Measurements from ENCODE around the gene SLC20A1. TPM values are rescaled to one million over a fixed set of nuclear protein-coding genes. Genes with fewer than 3 reads are reported as not detected.
A peak's percentile ranks its signal among the peaks of the same experiment; 100 is the strongest.
"Not testable (repeated sequence)": the region's sequence is repeated elsewhere in the genome, so short reads cannot be mapped to it uniquely, and the experiment has no call there.

Gene SLC20A1
- total RNA-seq, 8 experiments from 2014 or later: 31.4 to 62.2 (median 47.6) TPM

- H3K27ac ChIP-seq; ATAC-seq (replicated peaks in 6 of 8); H3K4me1 ChIP-seq (replicated peaks in 1 of 2); H3K4me3 ChIP-seq: not testable (repeated sequence)
- WGBS, 10 experiments: 33 to 80% (median 60%) methylated on average over 1 of the region's 1 CpG; no CpG with 5 or more reads in 1 of the 10 experiments
- in situ Hi-C loops (cut with MboI; ENCODE audit: low pct_unique_long_range_greater_than_20kb in 2 of 9, low sequenced_read_pairs in 9 of 9, unreplicated experiment in 9 of 9): loop anchor here in 4 of 9 experiments (25.0 kb wide), 4 partner anchors 100 to 350 kb away; partner anchors contain the start of gene NT5DC4 (in 2 of the 4)
Measured at GRCh38 chr2:112612283-112612682, 33.5 kb upstream of the SLC20A1 start.

- Histone ChIP-seq H3K4me1 (replicated peaks in 1 of 2) (no peaks in the 10 kb centered on the region), H3K4me3 (no peak overlapping the region), H3K27ac (no peak overlapping the region)
- 27 to 80% (median 58%) methylated on average over 1 to 8 of the region's 13 CpGs; no CpG with 5 or more reads in 1 of the 10 experiments for whole genome bisulfite sequencing, 10 experiments
- peak in 4 of 8 experiments; percentile 22 to 90 (median 44) for ATAC-seq (replicated peaks in 6 of 8)
- in situ Hi-C loops (cut with MboI; ENCODE audit: low pct_unique_long_range_greater_than_20kb in 2 of 9, low sequenced_read_pairs in 9 of 9, unreplicated experiment in 9 of 9): loop anchor here in 4 of 9 experiments (25.0 kb wide), 4 partner anchors 98 to 348 kb away; partner anchors contain the start of gene NT5DC4 (in 2 of the 4)
Measured at GRCh38 chr2:112614201-112614840, 31.4 kb upstream of the SLC20A1 start.

- in situ Hi-C loops (cut with MboI; ENCODE audit: low pct_unique_long_range_greater_than_20kb in 2 of 9, low sequenced_read_pairs in 9 of 9, unreplicated experiment in 9 of 9): loop anchor here in 4 of 9 experiments (25.0 kb wide), 4 partner anchors 97 to 347 kb away; partner anchors contain the start of gene NT5DC4 (in 2 of the 4)
Measured at GRCh38 chr2:112615051-112615450, 30.7 kb upstream of the SLC20A1 start.

GRCh38 chr2:112615798-112616197, 29.9 kb upstream of the SLC20A1 start:
- not testable (repeated sequence) for H3K27ac ChIP-seq; ATAC-seq (replicated peaks in 6 of 8); H3K4me3 ChIP-seq; H3K4me1 ChIP-seq (replicated peaks in 1 of 2)
- 33 to 100% (median 83%) methylated on average over 1 to 2 of the region's 2 CpGs; no CpG with 5 or more reads in 6 of the 10 experiments for WGBS, 10 experiments
- in situ Hi-C loops (cut with MboI; ENCODE audit: low pct_unique_long_range_greater_than_20kb in 2 of 9, low sequenced_read_pairs in 9 of 9, unreplicated experiment in 9 of 9): loop anchor here in 4 of 9 experiments (25.0 kb wide), 4 partner anchors 97 to 347 kb away; partner anchors contain the start of gene NT5DC4 (in 2 of the 4)

More at GRCh38 chr2:112615051-112615450, 30.7 kb upstream of the SLC20A1 start:
- 40 to 100% (median 94%) methylated on average over 1 to 6 of the region's 8 CpGs; no CpG with 5 or more reads in 4 of the 10 experiments for WGBS, 10 experiments
- H3K4me1 ChIP-seq (replicated peaks in 1 of 2): no peaks in the 10 kb centered on the region
- no peak overlapping the region for H3K27ac ChIP-seq
- H3K4me3 ChIP-seq: no peak overlapping the region
- no peak for ATAC-seq (replicated peaks in 6 of 8)

GRCh38 chr2:112618383-112618782, 27.4 kb upstream of the SLC20A1 start:
- Histone ChIP-seq H3K27ac (no peak overlapping the region), H3K4me3 (no peak overlapping the region), H3K4me1 (replicated peaks in 1 of 2) (no peaks in the 10 kb centered on the region)
- whole genome bisulfite sequencing, 10 experiments: 50 to 87% (median 80%) methylated on average over 1 to 3 of the region's 6 CpGs; no CpG with 5 or more reads in 3 of the 10 experiments
- in situ Hi-C loops (cut with MboI; ENCODE audit: low pct_unique_long_range_greater_than_20kb in 2 of 9, low sequenced_read_pairs in 9 of 9, unreplicated experiment in 9 of 9): loop anchor here in 4 of 9 experiments (25.0 kb wide), 4 partner anchors 94 to 344 kb away; partner anchors contain the start of gene NT5DC4 (in 2 of the 4)
- no peak for ATAC-seq (replicated peaks in 6 of 8)

GRCh38 chr2:112621790-112622527, 23.8 kb upstream of the SLC20A1 start:
- ATAC-seq (replicated peaks in 6 of 8): no peak
- in situ Hi-C loops (cut with MboI; ENCODE audit: low pct_unique_long_range_greater_than_20kb in 2 of 9, low sequenced_read_pairs in 9 of 9, unreplicated experiment in 9 of 9): loop anchor here in 5 of 9 experiments (10.0 to 25.0 kb wide), 5 partner anchors 90 to 340 kb away; partner anchors contain the start of gene NT5DC4 (in 2 of the 5)

GRCh38 chr2:112622528-112622849, 23.2 kb upstream of the SLC20A1 start:
- in situ Hi-C loops (cut with MboI; ENCODE audit: low pct_unique_long_range_greater_than_20kb in 2 of 9, low sequenced_read_pairs in 9 of 9, unreplicated experiment in 9 of 9): loop anchor here in 5 of 9 experiments (10.0 to 25.0 kb wide), 5 partner anchors 90 to 340 kb away; partner anchors contain the start of gene NT5DC4 (in 2 of the 5)
- ATAC-seq (replicated peaks in 6 of 8): peak in 2 of 8 experiments; percentile 12 to 52
- WGBS, 10 experiments: 0 to 100% (median 80%) methylated on average over 1 to 3 of the region's 3 CpGs
- Histone ChIP-seq H3K4me3 (no peak overlapping the region), H3K27ac (no peak overlapping the region), H3K4me1 (replicated peaks in 1 of 2) (no peaks in the 10 kb centered on the region)

More at GRCh38 chr2:112621790-112622527, 23.8 kb upstream of the SLC20A1 start:
- H3K27ac ChIP-seq: no peak overlapping the region
- H3K4me1 ChIP-seq (replicated peaks in 1 of 2): no peaks in the 10 kb centered on the region
- 0 to 100% (median 63%) methylated on average over 1 to 10 of the region's 22 CpGs; no CpG with 5 or more reads in 1 of the 10 experiments for WGBS, 10 experiments
- H3K4me3 ChIP-seq: no peak overlapping the region

- in situ Hi-C loops (cut with MboI; ENCODE audit: low pct_unique_long_range_greater_than_20kb in 2 of 9, low sequenced_read_pairs in 9 of 9, unreplicated experiment in 9 of 9): loop anchor here in 5 of 9 experiments (10.0 to 25.0 kb wide), 5 partner anchors 88 to 338 kb away; partner anchors contain the start of gene NT5DC4 (in 2 of the 5)
- Histone ChIP-seq H3K4me1 (replicated peaks in 1 of 2) (no peaks in the 10 kb centered on the region), H3K4me3 (no peak overlapping the region), H3K27ac (no peak overlapping the region)
- ATAC-seq (replicated peaks in 6 of 8): peak in 7 of 8 experiments; percentile 24 to 72 (median 63)
- WGBS, 10 experiments: 39 to 100% (median 92%) methylated on average over 1 to 10 of the region's 11 CpGs
Measured at GRCh38 chr2:112623913-112624777, 21.6 kb upstream of the SLC20A1 start.

- WGBS, 10 experiments: 59 to 100% (median 75%) methylated on average over 1 to 6 of the region's 7 CpGs; no CpG with 5 or more reads in 2 of the 10 experiments
- Histone ChIP-seq H3K27ac (no peak overlapping the region), H3K4me1 (replicated peaks in 1 of 2) (no peaks in the 10 kb centered on the region), H3K4me3 (no peak overlapping the region)
- no peak for ATAC-seq (replicated peaks in 6 of 8)
- in situ Hi-C loops (cut with MboI; ENCODE audit: low pct_unique_long_range_greater_than_20kb in 2 of 9, low sequenced_read_pairs in 9 of 9, unreplicated experiment in 9 of 9): loop anchor here in 2 of 9 experiments (10.0 to 25.0 kb wide), 3 partner anchors 109 to 312 kb away; no protein-coding TSS in a partner anchor
Measured at GRCh38 chr2:112625474-112626114, 20.1 kb upstream of the SLC20A1 start.

GRCh38 chr2:112626604-112627059, 19.1 kb upstream of the SLC20A1 start:
- in situ Hi-C loops (cut with MboI; ENCODE audit: low pct_unique_long_range_greater_than_20kb in 2 of 9, low sequenced_read_pairs in 9 of 9, unreplicated experiment in 9 of 9): loop anchor here in 2 of 9 experiments (10.0 to 25.0 kb wide), 3 partner anchors 108 to 311 kb away; no protein-coding TSS in a partner anchor
- Histone ChIP-seq H3K4me3 (no peak overlapping the region), H3K4me1 (replicated peaks in 1 of 2) (peaks cover 3 to 6% of the 10 kb centered on the region in 2 donors), H3K27ac (no peak overlapping the region)
- ATAC-seq (replicated peaks in 6 of 8): peak; percentile 3 to 84 (median 69)
- 0 to 84% (median 40%) methylated on average over 1 to 5 of the region's 7 CpGs; no CpG with 5 or more reads in 3 of the 10 experiments for WGBS, 10 experiments
